Measurements from ENCODE around the gene PSMD5.

The PSMD5 gene

DNA sequence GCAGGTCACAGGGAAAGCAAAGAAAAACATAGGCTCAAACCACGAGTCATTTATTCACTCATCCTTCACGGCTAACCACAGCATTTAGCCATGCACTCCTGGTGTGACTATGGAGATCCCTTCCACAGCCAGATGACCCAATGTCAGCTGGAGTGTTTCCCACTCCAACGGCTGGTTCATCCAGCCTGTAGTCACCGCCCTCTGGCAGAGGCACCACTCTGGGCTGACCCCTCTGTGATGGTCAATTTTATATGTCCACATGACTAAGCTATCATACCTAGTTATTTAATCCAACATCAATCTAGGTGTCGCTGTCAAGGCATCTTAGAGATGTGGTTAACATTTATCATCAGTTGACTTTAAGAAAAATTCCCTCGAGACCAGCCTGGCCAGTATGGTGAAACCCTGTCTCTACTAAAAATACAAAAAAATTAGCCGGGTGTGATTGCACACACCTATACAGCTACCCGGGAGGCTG, 43.8 kb upstream of the PSMD5 start:
- Histone ChIP-seq H3K4me2 (ENCODE audit: low read length) (peak overlapping the region; percentile 44), H3K9me2 (replicated peaks; ENCODE audit: control insufficient read depth, low read length) (no peaks in the 10 kb centered on the region), H3K27me3 (ENCODE audit: control insufficient read depth, low read length) (no peaks in the 10 kb centered on the region), H3K4me1 (ENCODE audit: control insufficient read depth, low read length) (peaks cover 93% of the 10 kb centered on the region), H3F3A (ENCODE audit: control insufficient read depth, insufficient read depth) (peaks cover 24% of the 10 kb centered on the region), H3K79me2 (ENCODE audit: control insufficient read depth, low read length) (no peaks in the 10 kb centered on the region), H3K9me3 (ENCODE audit: control insufficient read depth, insufficient read depth, low read length) (no peaks in the 10 kb centered on the region), H4K20me1 (ENCODE audit: control insufficient read depth, insufficient read depth, low read depth, low read length) (no peaks in the 10 kb centered on the region), H3K36me3 (ENCODE audit: control insufficient read depth, low read length) (no peaks in the 10 kb centered on the region), H3K4me3 (ENCODE audit: low read length) (no peak overlapping the region), H3K27ac (ENCODE audit: low read depth, low read length) (no peak overlapping the region)
- TF ChIP-seq EZH2phosphoT487 (IDR thresholded peaks at IDR 0.05; ENCODE audit: borderline replicate concordance, low read length) (no peak), CTCF (IDR thresholded peaks at IDR 0.05; ENCODE audit: low read depth, low read length, poor library complexity, severe bottlenecking) (peak; percentile 13)

GRCh38 chr9:120885958-120886357, 43.2 kb upstream of the PSMD5 start:
- peak overlapping the region; percentile 44 for H3K4me2 ChIP-seq (ENCODE audit: low read length)
- no peaks in the 10 kb centered on the region for H3K9me3 ChIP-seq (ENCODE audit: control insufficient read depth, insufficient read depth, low read length)
- peaks cover 93% of the 10 kb centered on the region for H3K4me1 ChIP-seq (ENCODE audit: control insufficient read depth, low read length)

GRCh38 chr9:120885457-120885856, 42.7 kb upstream of the PSMD5 start:
- H3K4me3 ChIP-seq (ENCODE audit: low read length): 0 out of 2 replicates have a peak overlapping the region, but pooled peaks have one; percentile 8
- H3K36me3 ChIP-seq (ENCODE audit: control insufficient read depth, low read length): no peaks in the 10 kb centered on the region
- no peak for TF ChIP-seq EZH2phosphoT487 (IDR thresholded peaks at IDR 0.05; ENCODE audit: borderline replicate concordance, low read length)
- TF ChIP-seq CTCF (IDR thresholded peaks at IDR 0.05; ENCODE audit: low read depth, low read length, poor library complexity, severe bottlenecking): no peak
- no peaks in the 10 kb centered on the region for H3K27me3 ChIP-seq (ENCODE audit: control insufficient read depth, low read length)
- H4K20me1 ChIP-seq (ENCODE audit: control insufficient read depth, insufficient read depth, low read depth, low read length): no peaks in the 10 kb centered on the region
- peak overlapping the region; percentile 0; the same call in 1 of the 2 replicates for H3K27ac ChIP-seq (ENCODE audit: low read depth, low read length)
- no peaks in the 10 kb centered on the region for H3K9me3 ChIP-seq (ENCODE audit: control insufficient read depth, insufficient read depth, low read length)
- H3F3A ChIP-seq (ENCODE audit: control insufficient read depth, insufficient read depth): peaks cover 13% of the 10 kb centered on the region
- H3K4me2 ChIP-seq (ENCODE audit: low read length): peak overlapping the region; percentile 44
- peaks cover 93% of the 10 kb centered on the region for H3K4me1 ChIP-seq (ENCODE audit: control insufficient read depth, low read length)
- H3K9me2 ChIP-seq (replicated peaks; ENCODE audit: control insufficient read depth, low read length): no peaks in the 10 kb centered on the region
- no peaks in the 10 kb centered on the region for H3K79me2 ChIP-seq (ENCODE audit: control insufficient read depth, low read length)

More at GRCh38 chr9:120885958-120886357, 43.2 kb upstream of the PSMD5 start:
- peak overlapping the region; percentile 0; the same call in 1 of the 2 replicates for H3K27ac ChIP-seq (ENCODE audit: low read depth, low read length)
- peaks cover 18% of the 10 kb centered on the region for H3F3A ChIP-seq (ENCODE audit: control insufficient read depth, insufficient read depth)
- no peak for TF ChIP-seq CTCF (IDR thresholded peaks at IDR 0.05; ENCODE audit: low read depth, low read length, poor library complexity, severe bottlenecking)
- no peak for TF ChIP-seq EZH2phosphoT487 (IDR thresholded peaks at IDR 0.05; ENCODE audit: borderline replicate concordance, low read length)
- no peaks in the 10 kb centered on the region for H3K36me3 ChIP-seq (ENCODE audit: control insufficient read depth, low read length)
- no peaks in the 10 kb centered on the region for H3K79me2 ChIP-seq (ENCODE audit: control insufficient read depth, low read length)
- 0 out of 2 replicates have a peak overlapping the region, but pooled peaks have one; percentile 8 for H3K4me3 ChIP-seq (ENCODE audit: low read length)
- H3K9me2 ChIP-seq (replicated peaks; ENCODE audit: control insufficient read depth, low read length): no peaks in the 10 kb centered on the region
- H4K20me1 ChIP-seq (ENCODE audit: control insufficient read depth, insufficient read depth, low read depth, low read length): no peaks in the 10 kb centered on the region
- no peaks in the 10 kb centered on the region for H3K27me3 ChIP-seq (ENCODE audit: control insufficient read depth, low read length)
